Measurements from ENCODE around the gene GPX3. TPM values are rescaled to one million over a fixed set of nuclear protein-coding genes. Genes with fewer than 3 reads are reported as not detected.

The GPX3 gene
- total and polyA plus RNA-seq, 10 of the 15 experiments (the other 5 are each of a cell fraction or from before 2014, with no cell fraction given) = 0.04 to 1.0 (median 0.15) TPM; not detected in 3

- DNase-seq (ENCODE audit: low read depth, low spot score) (no peak), FAIRE-seq (no peak), ATAC-seq (no peak)
- ChIA-PET CTCF (interaction anchor here (0.9 to 7.5 kb wide), 9 partner anchors 9 to 46 kb away, joined by 3 to 60 read pairs (median 4); no protein-coding TSS in a partner anchor), RAD21 (ENCODE audit: unreplicated experiment) (interaction anchor here (1.3 to 2.7 kb wide), 5 partner anchors 8 to 85 kb away, joined by 4 to 9 read pairs (median 7); no protein-coding TSS in a partner anchor), POLR2A (interaction anchor here (0.7 to 14.3 kb wide), 10 partner anchors 8 to 64 kb away, joined by 3 to 222 read pairs (median 4); no protein-coding TSS in a partner anchor), SMC1A (ENCODE audit: uncharacterized antibody, unreplicated experiment) (interaction anchor here (0.7 to 2.7 kb wide), 9 partner anchors 8 to 136 kb away, joined by 3 to 23 read pairs (median 5); no protein-coding TSS in a partner anchor)
- Histone ChIP-seq H3K36me3 (ENCODE audit: control insufficient read depth in 2 of 2, insufficient read depth in 2 of 2, low read length in 1 of 2) (peaks cover 6 to 46% of the 10 kb centered on the region in 2 experiments), H4K20me1 (ENCODE audit: control insufficient read depth, insufficient read depth) (peaks cover 19% of the 10 kb centered on the region), H3K9me3 (replicated peaks; ENCODE audit: control insufficient read depth, insufficient read depth, low read length) (no peaks in the 10 kb centered on the region; the same call in 2 of the 3 replicates), H3K4me2 (ENCODE audit: control insufficient read depth, insufficient read depth) (peak overlapping the region; percentile 100), H3K9ac (ENCODE audit: control insufficient read depth, insufficient read depth, low read length) (peak overlapping the region; percentile 93), H2AFZ (ENCODE audit: control insufficient read depth, low read depth, low read length) (no peak overlapping the region; the same call in 1 of the 2 replicates), H3K4me3 (peak overlapping the region; percentile 89), H3K27me3 (replicated peaks in 1 of 2; ENCODE audit: control insufficient read depth in 2 of 2, insufficient read depth in 2 of 2, low read length in 1 of 2) (no peaks in the 10 kb centered on the region), H3K27ac (ENCODE audit: control insufficient read depth, insufficient read depth) (peak overlapping the region; percentile 90), H3K79me2 (ENCODE audit: control insufficient read depth, insufficient read depth, low read length) (peaks cover 100% of the 10 kb centered on the region), H3K4me1 (ENCODE audit: control insufficient read depth, insufficient read depth, low read length) (peaks cover 37% of the 10 kb centered on the region)
- intact Hi-C loops (cut with micrococcal nuclease; ENCODE audit: unreplicated experiment) (loop anchor here (5.0 kb wide), 1 partner anchor 34 kb away; no protein-coding TSS in a partner anchor), in situ Hi-C loops (cut with MboI) (no loop called here)
- WGBS (ENCODE audit: insufficient coverage, insufficient replicate concordance, low lambda C conversion rate, missing lambda C conversion rate) = 0% methylated on average over 3 of the region's 3 CpGs
- no TSS peak for BruUV-seq (replicated peaks)
- TF ChIP-seq ZBED1 (IDR thresholded peaks at IDR 0.05; ENCODE audit: borderline replicate concordance) (0 out of 2 replicates have a peak, but pooled peaks have one; percentile 13), MTA2 (IDR thresholded peaks at IDR 0.05; ENCODE audit: low read depth) (no peak), NBN (IDR thresholded peaks at IDR 0.05) (no peak), TBL1XR1 (IDR thresholded peaks at IDR 0.05; ENCODE audit: low read depth, low read length) (no peak)
- TF ChIP-seq, protein P1, sequence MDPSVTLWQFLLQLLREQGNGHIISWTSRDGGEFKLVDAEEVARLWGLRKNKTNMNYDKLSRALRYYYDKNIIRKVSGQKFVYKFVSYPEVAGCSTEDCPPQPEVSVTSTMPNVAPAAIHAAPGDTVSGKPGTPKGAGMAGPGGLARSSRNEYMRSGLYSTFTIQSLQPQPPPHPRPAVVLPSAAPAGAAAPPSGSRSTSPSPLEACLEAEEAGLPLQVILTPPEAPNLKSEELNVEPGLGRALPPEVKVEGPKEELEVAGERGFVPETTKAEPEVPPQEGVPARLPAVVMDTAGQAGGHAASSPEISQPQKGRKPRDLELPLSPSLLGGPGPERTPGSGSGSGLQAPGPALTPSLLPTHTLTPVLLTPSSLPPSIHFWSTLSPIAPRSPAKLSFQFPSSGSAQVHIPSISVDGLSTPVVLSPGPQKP (IDR thresholded peaks at IDR 0.05; ENCODE audit: low read depth, low read length) = no peak
Observed at GRCh38 chr5:151077967-151078366, 57.6 kb downstream of the GPX3 start.

Other genes starting within 250 kb of the GPX3 start
- gene SMIM3, start 241.8 kb upstream of the GPX3 start, total RNA-seq (2014; rRNA removed) = 9.9 and 11.8 TPM in 2 replicates
- 7.3 and 7.7 TPM in 2 replicates for gene SMIM3, start 241.8 kb upstream of the GPX3 start, total RNA-seq (2014; rRNA removed; fragmentation: Illumina TruSeq; extraction: Trizol)
- 6.9 and 8.4 TPM in 2 replicates for gene SMIM3, start 241.8 kb upstream of the GPX3 start, total RNA-seq (2021)
- gene SMIM3, start 241.8 kb upstream of the GPX3 start, polyA plus RNA-seq (2011; rRNA removed) = 1.0 TPM in 2 replicates
- 6.9 and 10.7 TPM in 2 replicates for gene SMIM3, start 241.8 kb upstream of the GPX3 start, polyA plus RNA-seq (2014; fragmentation: Illumina TruSeq; extraction: Trizol)
- 1 to 10 TPM; 1.4 to 5.2 TPM for gene SMIM3, start 241.8 kb upstream of the GPX3 start, polyA plus RNA-seq (2014; fragmentation: Nextera tagmentation; extraction: Ambion mirVana)
- 7.7 and 8.7 TPM in 2 replicates for gene SMIM3, start 241.8 kb upstream of the GPX3 start, polyA plus RNA-seq (2014; rRNA removed)
- gene SMIM3, start 241.8 kb upstream of the GPX3 start, polyA plus RNA-seq (2016; fragmentation: Nextera tagmentation; extraction: Ambion mirVana) = 10 to 100 TPM; 11.1 to 14.3 TPM
- 0.28 and 0.60 TPM in 2 replicates for gene IRGM, start 174.1 kb upstream of the GPX3 start, total RNA-seq (2014; rRNA removed)
- 0.31 and 0.32 TPM in 2 replicates for gene IRGM, start 174.1 kb upstream of the GPX3 start, total RNA-seq (2014; rRNA removed; fragmentation: Illumina TruSeq; extraction: Trizol)
- gene IRGM, start 174.1 kb upstream of the GPX3 start, total RNA-seq (2021) = 0.38 TPM in 1 of 2 replicates, not detected in the other
- gene IRGM, start 174.1 kb upstream of the GPX3 start, polyA plus RNA-seq (2011; rRNA removed) = 0.22 and 0.23 TPM in 2 replicates
- 0.14 and 0.25 TPM in 2 replicates for gene IRGM, start 174.1 kb upstream of the GPX3 start, polyA plus RNA-seq (2014; fragmentation: Illumina TruSeq; extraction: Trizol)
- under 1 TPM; 0.11 to 0.24 TPM for gene IRGM, start 174.1 kb upstream of the GPX3 start, polyA plus RNA-seq (2014; fragmentation: Nextera tagmentation; extraction: Ambion mirVana)
- 0.15 TPM in 1 of 2 replicates, not detected in the other for gene IRGM, start 174.1 kb upstream of the GPX3 start, polyA plus RNA-seq (2014; rRNA removed)
- under 1 TPM in 1 of 2 experiments, not detected in 1; 0.30 TPM for gene IRGM, start 174.1 kb upstream of the GPX3 start, polyA plus RNA-seq (2016; fragmentation: Nextera tagmentation; extraction: Ambion mirVana)
- 0.06 and 0.22 TPM in 2 replicates for gene ZNF300, start 115.6 kb upstream of the GPX3 start, total RNA-seq (2014; rRNA removed)
- 0.22 and 0.23 TPM in 2 replicates for gene ZNF300, start 115.6 kb upstream of the GPX3 start, total RNA-seq (2014; rRNA removed; fragmentation: Illumina TruSeq; extraction: Trizol)
- gene ZNF300, start 115.6 kb upstream of the GPX3 start, total RNA-seq (2021) = 0.08 and 0.13 TPM in 2 replicates
- 1.5 and 1.8 TPM in 2 replicates for gene ZNF300, start 115.6 kb upstream of the GPX3 start, polyA plus RNA-seq (2011; rRNA removed)
- gene ZNF300, start 115.6 kb upstream of the GPX3 start, polyA plus RNA-seq (2014; fragmentation: Illumina TruSeq; extraction: Trizol) = 0.16 and 0.49 TPM in 2 replicates
- gene ZNF300, start 115.6 kb upstream of the GPX3 start, polyA plus RNA-seq (2014; fragmentation: Nextera tagmentation; extraction: Ambion mirVana) = under 1 TPM; 0.03 to 0.09 TPM
- 0.09 and 0.19 TPM in 2 replicates for gene ZNF300, start 115.6 kb upstream of the GPX3 start, polyA plus RNA-seq (2014; rRNA removed)
- under 1 TPM in 1 of 2 experiments, not detected in 1; 0.17 TPM for gene ZNF300, start 115.6 kb upstream of the GPX3 start, polyA plus RNA-seq (2016; fragmentation: Nextera tagmentation; extraction: Ambion mirVana)
- 203 and 223 TPM in 2 replicates for gene TNIP1, start 60.4 kb downstream of the GPX3 start, total RNA-seq (2014; rRNA removed)
- gene TNIP1, start 60.4 kb downstream of the GPX3 start, total RNA-seq (2014; rRNA removed; fragmentation: Illumina TruSeq; extraction: Trizol) = 147 and 148 TPM in 2 replicates
- gene TNIP1, start 60.4 kb downstream of the GPX3 start, total RNA-seq (2021) = 279 and 289 TPM in 2 replicates
- gene TNIP1, start 60.4 kb downstream of the GPX3 start, polyA plus RNA-seq (2011; rRNA removed) = 156 and 178 TPM in 2 replicates
- 107 and 151 TPM in 2 replicates for gene TNIP1, start 60.4 kb downstream of the GPX3 start, polyA plus RNA-seq (2014; fragmentation: Illumina TruSeq; extraction: Trizol)
- 10 to 100 TPM in 1 of 2 experiments, 1 to 10 TPM in 1; 4.4 to 13.7 TPM for gene TNIP1, start 60.4 kb downstream of the GPX3 start, polyA plus RNA-seq (2014; fragmentation: Nextera tagmentation; extraction: Ambion mirVana)
- 199 and 200 TPM in 2 replicates for gene TNIP1, start 60.4 kb downstream of the GPX3 start, polyA plus RNA-seq (2014; rRNA removed)
- 100 to 1,000 TPM; 112 to 117 TPM for gene TNIP1, start 60.4 kb downstream of the GPX3 start, polyA plus RNA-seq (2016; fragmentation: Nextera tagmentation; extraction: Ambion mirVana)
- 477 and 484 TPM in 2 replicates for gene ANXA6, start 137.2 kb downstream of the GPX3 start, total RNA-seq (2014; rRNA removed)
- gene ANXA6, start 137.2 kb downstream of the GPX3 start, total RNA-seq (2014; rRNA removed; fragmentation: Illumina TruSeq; extraction: Trizol) = 549 and 550 TPM in 2 replicates
- gene ANXA6, start 137.2 kb downstream of the GPX3 start, total RNA-seq (2021) = 528 and 542 TPM in 2 replicates
- gene ANXA6, start 137.2 kb downstream of the GPX3 start, polyA plus RNA-seq (2011; rRNA removed) = 460 and 571 TPM in 2 replicates
- 506 and 510 TPM in 2 replicates for gene ANXA6, start 137.2 kb downstream of the GPX3 start, polyA plus RNA-seq (2014; fragmentation: Illumina TruSeq; extraction: Trizol)
- gene ANXA6, start 137.2 kb downstream of the GPX3 start, polyA plus RNA-seq (2014; fragmentation: Nextera tagmentation; extraction: Ambion mirVana) = 10 to 100 TPM; 44.0 to 73.1 TPM
- gene ANXA6, start 137.2 kb downstream of the GPX3 start, polyA plus RNA-seq (2014; rRNA removed) = 453 and 470 TPM in 2 replicates
- 100 to 1,000 TPM; 280 to 291 TPM for gene ANXA6, start 137.2 kb downstream of the GPX3 start, polyA plus RNA-seq (2016; fragmentation: Nextera tagmentation; extraction: Ambion mirVana)
- 91.1 and 104 TPM in 2 replicates for gene CCDC69, start 203.5 kb downstream of the GPX3 start, total RNA-seq (2014; rRNA removed)
- 78.8 and 80.3 TPM in 2 replicates for gene CCDC69, start 203.5 kb downstream of the GPX3 start, total RNA-seq (2014; rRNA removed; fragmentation: Illumina TruSeq; extraction: Trizol)
- gene CCDC69, start 203.5 kb downstream of the GPX3 start, total RNA-seq (2021) = 77.3 and 80.8 TPM in 2 replicates
- 36.7 and 42.3 TPM in 2 replicates for gene CCDC69, start 203.5 kb downstream of the GPX3 start, polyA plus RNA-seq (2011; rRNA removed)
- gene CCDC69, start 203.5 kb downstream of the GPX3 start, polyA plus RNA-seq (2014; fragmentation: Illumina TruSeq; extraction: Trizol) = 104 and 106 TPM in 2 replicates
- 10 to 100 TPM; 13.5 to 21.4 TPM for gene CCDC69, start 203.5 kb downstream of the GPX3 start, polyA plus RNA-seq (2014; fragmentation: Nextera tagmentation; extraction: Ambion mirVana)
- gene CCDC69, start 203.5 kb downstream of the GPX3 start, polyA plus RNA-seq (2014; rRNA removed) = 89.6 and 102 TPM in 2 replicates
- gene CCDC69, start 203.5 kb downstream of the GPX3 start, polyA plus RNA-seq (2016; fragmentation: Nextera tagmentation; extraction: Ambion mirVana) = 10 to 100 TPM; 55.7 to 59.8 TPM
- 102 and 109 TPM in 2 replicates for gene GM2A, start 232.6 kb downstream of the GPX3 start, total RNA-seq (2014; rRNA removed)
- 75.7 TPM in 2 replicates for gene GM2A, start 232.6 kb downstream of the GPX3 start, total RNA-seq (2014; rRNA removed; fragmentation: Illumina TruSeq; extraction: Trizol)
- gene GM2A, start 232.6 kb downstream of the GPX3 start, total RNA-seq (2021) = 95.1 and 95.6 TPM in 2 replicates
- gene GM2A, start 232.6 kb downstream of the GPX3 start, polyA plus RNA-seq (2011; rRNA removed) = 85.4 and 106 TPM in 2 replicates
- 74.4 and 83.9 TPM in 2 replicates for gene GM2A, start 232.6 kb downstream of the GPX3 start, polyA plus RNA-seq (2014; fragmentation: Illumina TruSeq; extraction: Trizol)
- 10 to 100 TPM; 33.6 to 44.4 TPM for gene GM2A, start 232.6 kb downstream of the GPX3 start, polyA plus RNA-seq (2014; fragmentation: Nextera tagmentation; extraction: Ambion mirVana)
- gene GM2A, start 232.6 kb downstream of the GPX3 start, polyA plus RNA-seq (2014; rRNA removed) = 62.0 and 63.9 TPM in 2 replicates
- gene GM2A, start 232.6 kb downstream of the GPX3 start, polyA plus RNA-seq (2016; fragmentation: Nextera tagmentation; extraction: Ambion mirVana) = 10 to 100 TPM; 44.0 to 44.4 TPM